GM12801 (cell line): ENCODE measurements around the gene PER1.

Experiments
- CTCF ChIP-seq: IDR thresholded peaks from one replicate; pipeline ENCODE4 v1.5.1; 2011; ENCODE audit warnings: control low read depth; ENCODE audit not compliant: insufficient read length; ENCODE audit errors: extremely low read depth

The PER1 gene

GRCh38 chr17:8122924-8123694 lies 29.1 kb downstream of the PER1 start:
- TF ChIP-seq CTCF, result no peak

GRCh38 chr17:8122422-8122923 lies 29.7 kb downstream of the PER1 start:
- TF ChIP-seq CTCF, result no peak

DNA sequence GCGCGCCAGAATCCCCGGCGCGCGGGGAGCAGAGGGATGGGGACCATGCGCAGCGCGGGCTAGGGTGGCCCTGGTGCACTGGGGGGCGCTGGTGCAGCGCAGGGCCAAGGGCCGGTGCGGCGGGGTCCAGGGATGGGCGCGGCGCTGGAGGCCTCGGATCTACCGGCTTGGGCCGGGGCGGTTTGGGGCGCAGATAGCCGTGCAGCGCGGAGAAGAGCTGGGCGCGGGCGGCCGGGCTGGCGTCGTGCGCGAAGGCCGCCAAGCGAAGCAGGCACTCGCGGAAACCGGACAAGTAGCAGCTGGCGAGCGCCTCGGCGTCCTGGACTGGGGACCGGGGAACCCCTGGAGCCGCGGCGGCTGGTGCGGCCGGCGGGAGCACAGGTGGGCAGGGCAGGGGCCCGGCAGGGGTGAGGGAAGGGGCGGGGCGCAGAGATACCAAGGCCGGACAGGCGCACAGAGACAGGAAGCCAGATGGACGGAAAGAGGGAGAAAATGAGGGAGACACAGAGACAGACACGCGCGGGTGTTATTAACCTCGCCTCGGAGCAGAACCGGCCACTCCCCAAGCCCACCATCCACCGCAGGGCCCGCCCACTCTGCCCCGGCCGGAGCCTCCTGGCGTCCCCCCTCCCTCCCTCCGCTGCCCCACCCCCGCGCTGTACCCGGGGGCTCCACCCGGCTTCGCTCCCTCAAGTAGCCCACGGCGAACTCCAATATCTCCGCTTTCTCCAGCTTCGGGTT lies 30.4 kb downstream of the PER1 start:
- TF ChIP-seq CTCF, result no peak

- TF ChIP-seq CTCF, result no peak
These were observed 30.9 kb downstream of the PER1 start for GRCh38 chr17:8121407-8121680.

DNA sequence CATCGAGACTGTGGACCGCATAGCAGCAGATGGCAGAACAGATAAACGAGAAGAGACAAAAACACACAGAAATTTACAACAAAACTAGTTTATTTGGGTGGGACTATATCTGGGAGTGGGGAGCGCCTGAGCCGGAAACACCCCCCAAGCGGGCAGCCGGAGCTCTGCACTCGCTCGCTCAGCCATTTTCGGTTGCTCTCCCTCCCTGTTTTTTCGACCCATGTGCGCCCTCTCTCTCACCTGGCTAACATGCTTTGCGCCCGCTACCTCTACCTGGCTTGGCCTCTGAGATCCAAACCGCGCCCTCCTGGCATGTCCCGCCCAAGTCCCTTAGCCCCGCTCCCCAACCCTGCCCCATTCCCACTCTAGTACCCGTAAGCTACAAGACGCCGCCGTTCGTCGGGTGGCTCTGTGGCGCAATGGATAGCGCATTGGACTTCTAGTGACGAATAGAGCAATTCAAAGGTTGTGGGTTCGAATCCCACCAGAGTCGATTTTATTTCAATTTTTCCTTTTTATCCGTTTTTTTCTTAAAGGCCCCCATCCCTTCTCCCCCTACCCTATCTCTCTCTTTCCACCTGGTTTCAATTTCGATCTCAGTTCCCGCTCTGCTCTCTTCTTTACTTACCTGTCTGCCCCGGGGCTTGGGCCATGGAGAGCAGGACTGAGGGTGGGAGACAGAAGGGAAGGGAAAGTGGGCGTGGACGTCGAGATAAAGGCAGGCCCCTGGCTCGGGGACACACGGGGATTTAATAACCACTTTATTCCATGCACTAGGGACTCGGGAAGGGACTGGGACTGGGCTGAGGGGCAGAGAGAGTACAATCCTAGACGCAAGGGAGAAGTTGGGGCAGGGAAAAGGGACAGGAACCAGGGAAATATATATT lies 31.4 kb downstream of the PER1 start:
- no peak for TF ChIP-seq CTCF

GRCh38 chr17:8119581-8120519 lies 32.4 kb downstream of the PER1 start:
- TF ChIP-seq CTCF, result no peak
